ENCODE results near the gene FLG2. TPM values are rescaled to one million over a fixed set of nuclear protein-coding genes. Genes with fewer than 3 reads are reported as not detected.

The FLG2 gene
- total RNA-seq, 2 donors from 2014 or later = not detected

DNA sequence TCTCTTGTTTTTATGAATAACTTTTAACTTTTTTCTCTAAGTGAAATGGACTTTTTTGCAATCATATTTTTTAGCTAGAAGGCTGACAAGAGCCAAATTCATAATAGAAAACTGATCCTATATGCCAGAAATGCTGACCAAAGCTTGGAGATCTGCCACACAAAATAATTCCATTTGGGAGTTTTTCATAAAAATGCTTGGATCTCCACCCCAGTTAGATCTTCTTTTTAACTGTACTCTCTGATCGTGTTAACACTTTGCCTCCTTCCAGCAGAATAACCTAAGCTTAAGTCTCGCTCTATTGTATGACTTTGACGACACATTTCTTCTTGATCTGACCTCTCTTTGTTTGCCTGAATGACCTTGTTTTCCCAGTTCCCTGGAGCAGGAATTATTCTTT lies 16.8 kb downstream of the FLG2 start:
- no peaks in the 10 kb centered on the region for H3K9me3 ChIP-seq
- ATAC-seq (no peak), DNase-seq (no peak)
- WGBS, 2 donors = 66 to 78% methylated on average over 3 of the region's 3 CpGs
- TF ChIP-seq POLR2A (IDR thresholded peaks at IDR 0.05) = no peak
- TF ChIP-seq, protein P1, sequence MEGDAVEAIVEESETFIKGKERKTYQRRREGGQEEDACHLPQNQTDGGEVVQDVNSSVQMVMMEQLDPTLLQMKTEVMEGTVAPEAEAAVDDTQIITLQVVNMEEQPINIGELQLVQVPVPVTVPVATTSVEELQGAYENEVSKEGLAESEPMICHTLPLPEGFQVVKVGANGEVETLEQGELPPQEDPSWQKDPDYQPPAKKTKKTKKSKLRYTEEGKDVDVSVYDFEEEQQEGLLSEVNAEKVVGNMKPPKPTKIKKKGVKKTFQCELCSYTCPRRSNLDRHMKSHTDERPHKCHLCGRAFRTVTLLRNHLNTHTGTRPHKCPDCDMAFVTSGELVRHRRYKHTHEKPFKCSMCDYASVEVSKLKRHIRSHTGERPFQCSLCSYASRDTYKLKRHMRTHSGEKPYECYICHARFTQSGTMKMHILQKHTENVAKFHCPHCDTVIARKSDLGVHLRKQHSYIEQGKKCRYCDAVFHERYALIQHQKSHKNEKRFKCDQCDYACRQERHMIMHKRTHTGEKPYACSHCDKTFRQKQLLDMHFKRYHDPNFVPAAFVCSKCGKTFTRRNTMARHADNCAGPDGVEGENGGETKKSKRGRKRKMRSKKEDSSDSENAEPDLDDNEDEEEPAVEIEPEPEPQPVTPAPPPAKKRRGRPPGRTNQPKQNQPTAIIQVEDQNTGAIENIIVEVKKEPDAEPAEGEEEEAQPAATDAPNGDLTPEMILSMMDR (IDR thresholded peaks at IDR 0.05) = no peak
- H3K4me1 ChIP-seq = no peaks in the 10 kb centered on the region
- H3K27me3 ChIP-seq = peaks cover 0 to 4% of the 10 kb centered on the region in 2 donors
- no peaks in the 10 kb centered on the region for H3K36me3 ChIP-seq (replicated peaks in 1 of 2; ENCODE audit: insufficient read depth in 1 of 2, low read depth in 2 of 2)
- intact Hi-C loops (cut with DNase I) = no loop called here
- H3K27ac ChIP-seq = no peak overlapping the region
- H3K4me3 ChIP-seq = no peak overlapping the region

DNA sequence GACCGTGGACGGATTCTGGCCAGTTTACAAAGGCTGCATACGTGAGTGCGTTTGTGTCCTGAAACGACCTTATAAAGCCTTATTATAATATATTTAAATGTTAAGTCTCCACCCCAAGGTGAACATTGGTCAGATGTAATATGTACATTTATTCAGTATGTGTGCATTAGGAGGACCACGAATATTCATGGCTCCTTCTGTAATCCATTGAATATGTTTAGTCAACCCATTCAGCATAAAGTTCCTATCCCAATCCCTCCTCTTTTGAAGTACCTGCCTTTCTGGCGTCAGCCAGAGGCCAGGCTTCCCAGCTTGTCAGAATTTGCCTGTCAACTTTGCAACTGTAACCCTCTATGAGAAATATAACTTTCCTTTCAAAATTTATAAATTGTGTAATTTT lies 24.4 kb downstream of the FLG2 start:
- ATAC-seq = no peak
- no peak for TF ChIP-seq POLR2A (IDR thresholded peaks at IDR 0.05)
- TF ChIP-seq, protein P1 (IDR thresholded peaks at IDR 0.05) = no peak
- 52 to 57% methylated on average over 7 of the region's 7 CpGs for WGBS, 2 donors

DNA sequence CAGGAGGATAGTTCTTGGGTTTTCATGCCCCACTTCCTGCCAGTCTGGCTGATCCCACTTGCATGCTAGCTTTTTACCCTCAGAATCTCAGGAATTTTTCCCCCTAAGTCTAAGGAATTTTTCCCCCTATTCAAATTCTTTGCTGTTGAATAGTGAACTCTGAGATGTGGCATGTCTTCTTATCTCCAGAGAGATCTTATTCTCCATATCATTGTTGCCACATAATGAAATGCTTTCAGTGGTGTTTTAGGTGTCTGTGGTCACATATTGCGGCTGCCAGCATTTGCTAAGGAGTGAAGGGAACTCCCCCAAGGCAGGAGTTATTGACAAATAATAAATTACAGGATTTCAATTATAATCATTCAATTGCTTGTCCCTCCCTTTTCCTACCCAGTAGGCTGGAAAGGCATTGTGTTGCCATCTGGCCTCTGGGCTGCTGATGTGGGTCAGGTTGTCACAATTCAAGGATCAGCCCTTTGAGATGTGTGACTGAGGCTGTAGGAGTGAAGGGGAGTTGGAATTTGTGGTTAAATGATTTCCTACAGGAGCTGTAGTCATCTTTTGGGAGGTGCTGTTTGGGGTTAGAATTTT lies 30.9 kb downstream of the FLG2 start:
- TF ChIP-seq POLR2A (IDR thresholded peaks at IDR 0.05) = no peak
- TF ChIP-seq, protein P1 (IDR thresholded peaks at IDR 0.05) = no peak
- no peaks in the 10 kb centered on the region for H3K36me3 ChIP-seq (replicated peaks in 1 of 2; ENCODE audit: insufficient read depth in 1 of 2, low read depth in 2 of 2)
- DNase-seq = no peak

More for the DNA sequence above, 24.4 kb downstream of the FLG2 start:
- no peak overlapping the region for H3K4me3 ChIP-seq
- no peaks in the 10 kb centered on the region for H3K9me3 ChIP-seq
- H3K4me1 ChIP-seq = no peaks in the 10 kb centered on the region
- H3K27ac ChIP-seq = no peak overlapping the region
- no peaks in the 10 kb centered on the region for H3K27me3 ChIP-seq
- DNase-seq = no peak
- intact Hi-C loops (cut with DNase I) = no loop called here
- no peaks in the 10 kb centered on the region for H3K36me3 ChIP-seq (replicated peaks in 1 of 2; ENCODE audit: insufficient read depth in 1 of 2, low read depth in 2 of 2)

DNA sequence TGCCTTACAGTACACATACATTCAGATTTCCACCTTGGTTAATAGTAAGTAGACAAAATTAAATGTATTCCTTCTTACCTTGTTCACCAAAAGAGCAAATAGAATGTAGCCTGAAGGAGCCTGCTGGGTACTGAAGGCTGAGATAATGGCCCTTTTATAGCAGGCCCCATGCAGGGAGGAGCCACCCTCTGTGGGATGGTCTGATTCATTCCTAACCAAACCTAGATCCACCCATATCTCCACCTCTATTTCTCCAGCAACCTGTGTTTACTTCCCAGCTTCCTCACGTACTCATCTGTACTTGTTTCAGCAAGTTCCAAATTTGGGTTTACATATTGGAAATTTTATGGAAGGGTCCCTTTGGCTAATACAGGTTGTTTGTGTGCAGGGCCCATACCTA lies 34.7 kb downstream of the FLG2 start, which contains the start of gene FLG:
Gene FLG (minus strand): TSS at position 129 of the 400 bp plus-strand sequence. CDS start 9,783 bp downstream, outside the sequence.
- TF ChIP-seq POLR2A (IDR thresholded peaks at IDR 0.05) = no peak
- TF ChIP-seq, protein P1 (IDR thresholded peaks at IDR 0.05) = no peak
- ATAC-seq = no peak
- 73 to 89% methylated on average over 1 of the region's 1 CpG for WGBS, 2 donors
- Histone ChIP-seq H3K9me3 (no peaks in the 10 kb centered on the region), H3K36me3 (replicated peaks in 1 of 2; ENCODE audit: insufficient read depth in 1 of 2, low read depth in 2 of 2) (no peaks in the 10 kb centered on the region), H3K4me3 (no peak within 1 kb of the TSS), H3K27me3 (no peaks in the 10 kb centered on the region), H3K4me1 (no peaks in the 10 kb centered on the region), H3K27ac (no peak within 1 kb of the TSS)
- DNase-seq = no peak
- intact Hi-C loops (cut with DNase I) = no loop called here

More for the DNA sequence above, 30.9 kb downstream of the FLG2 start:
- no peak overlapping the region for H3K27ac ChIP-seq
- no peak overlapping the region for H3K4me3 ChIP-seq
- intact Hi-C loops (cut with DNase I) = no loop called here
- WGBS, 2 donors = 77 to 86% methylated on average over 1 of the region's 1 CpG
- no peaks in the 10 kb centered on the region for H3K27me3 ChIP-seq
- no peaks in the 10 kb centered on the region for H3K9me3 ChIP-seq
- H3K4me1 ChIP-seq = no peaks in the 10 kb centered on the region
- no peak for ATAC-seq

DNA sequence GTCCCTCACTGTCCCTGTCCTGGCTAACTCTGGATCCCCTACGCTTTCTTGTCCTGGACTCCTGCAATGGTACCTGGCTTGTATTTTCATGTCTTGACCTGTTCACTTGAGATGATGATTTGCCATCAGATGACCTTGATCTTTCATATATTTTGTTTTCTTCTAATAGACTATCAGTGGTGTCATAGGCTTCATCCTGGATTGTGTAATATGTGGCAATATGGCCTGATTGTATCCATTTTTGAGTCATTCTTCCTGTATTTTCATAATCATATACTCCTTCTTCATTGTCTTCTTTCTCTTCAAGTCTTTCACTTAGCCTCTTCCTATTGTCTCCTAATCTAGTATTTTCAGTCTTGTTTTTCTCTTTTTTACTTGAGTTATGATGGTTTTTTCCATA lies 45.8 kb downstream of the FLG2 start:
- H3K27ac ChIP-seq = no peak overlapping the region
- ATAC-seq (no peak), DNase-seq (no peak)
- no peaks in the 10 kb centered on the region for H3K36me3 ChIP-seq (replicated peaks in 1 of 2; ENCODE audit: insufficient read depth in 1 of 2, low read depth in 2 of 2)
- WGBS, 2 donors = 75 to 85% methylated on average over 1 of the region's 1 CpG
- TF ChIP-seq POLR2A (IDR thresholded peaks at IDR 0.05) = no peak
- TF ChIP-seq, protein P1 (IDR thresholded peaks at IDR 0.05) = no peak
- intact Hi-C loops (cut with DNase I) = no loop called here
- H3K27me3 ChIP-seq = no peaks in the 10 kb centered on the region
- no peaks in the 10 kb centered on the region for H3K4me1 ChIP-seq
- no peak overlapping the region for H3K4me3 ChIP-seq
- no peaks in the 10 kb centered on the region for H3K9me3 ChIP-seq
